A549 (cell line): ENCODE measurements around the gene DERL3.

Source experiments
- CTCF ChIP-seq: fragments of >200 bp; sonication (Bioruptor Twin); formaldehyde crosslinking; IDR thresholded peaks from 3 replicates; pipeline ENCODE4 v1.5.1; 2016
- EHMT2 ChIP-seq: fragments of 200-600 bp; sonication (generic); IDR thresholded peaks from 2 replicates; pipeline ENCODE4 v1.6.1; 2016; ENCODE audit warnings: antibody characterized with exemption, low read depth, mild to moderate bottlenecking, moderate library complexity
- EP300 ChIP-seq, 2 experiments: fragments of >200 bp; sonication (Bioruptor Twin); formaldehyde crosslinking; IDR thresholded peaks; 2 replicates in 1 of 2; 3 replicates in 1 of 2; pipeline ENCODE4 v1.6.1; 2016 to 2017
- JUN ChIP-seq, 2 experiments: fragments of >200 bp; sonication (Bioruptor Twin); formaldehyde crosslinking; IDR thresholded peaks; 2 replicates in 1 of 2; 3 replicates in 1 of 2; pipeline ENCODE4 v1.6.1; 2016 to 2017
- MYC ChIP-seq: IDR thresholded peaks from 2 replicates; pipeline ENCODE4 v1.6.1; 2012; ENCODE audit warnings: mild to moderate bottlenecking, inconsistent platforms, low read length, improper control_type of control experiment, borderline replicate concordance
- POLR2A ChIP-seq: IDR thresholded peaks from 2 replicates; pipeline ENCODE4 v1.6.1; 2012; ENCODE audit warnings: mild to moderate bottlenecking, low read length
- TF ChIP-seq, protein P1 (sequence below): fragments of 150-350 bp; IDR thresholded peaks from 2 replicates; pipeline ENCODE4 v1.6.1; 2014; ENCODE audit warnings: low read depth, mild to moderate bottlenecking, low read length

- TF ChIP-seq POLR2A: no peak
- TF ChIP-seq CTCF: no peak
- TF ChIP-seq EHMT2: no peak
- TF ChIP-seq EP300 (IDR thresholded peaks at IDR 0.05): no peak
- no peak for TF ChIP-seq JUN (IDR thresholded peaks at IDR 0.05)
- TF ChIP-seq MYC: no peak
- TF ChIP-seq, protein P1, sequence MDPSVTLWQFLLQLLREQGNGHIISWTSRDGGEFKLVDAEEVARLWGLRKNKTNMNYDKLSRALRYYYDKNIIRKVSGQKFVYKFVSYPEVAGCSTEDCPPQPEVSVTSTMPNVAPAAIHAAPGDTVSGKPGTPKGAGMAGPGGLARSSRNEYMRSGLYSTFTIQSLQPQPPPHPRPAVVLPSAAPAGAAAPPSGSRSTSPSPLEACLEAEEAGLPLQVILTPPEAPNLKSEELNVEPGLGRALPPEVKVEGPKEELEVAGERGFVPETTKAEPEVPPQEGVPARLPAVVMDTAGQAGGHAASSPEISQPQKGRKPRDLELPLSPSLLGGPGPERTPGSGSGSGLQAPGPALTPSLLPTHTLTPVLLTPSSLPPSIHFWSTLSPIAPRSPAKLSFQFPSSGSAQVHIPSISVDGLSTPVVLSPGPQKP: no peak
Measured at GRCh38 chr22:23818541-23818940, 20.3 kb downstream of the DERL3 start.
